NCI-H1436 treated with DMSO at 0.1 percent for 48 hours (cell line): Measurements from ENCODE around the gene PNLDC1.

ENCODE experiments used
- DNase-seq: peaks from one replicate; lab custom pipeline; 2025; lab: John Stamatoyannopoulos, UW

The PNLDC1 gene, protein sequence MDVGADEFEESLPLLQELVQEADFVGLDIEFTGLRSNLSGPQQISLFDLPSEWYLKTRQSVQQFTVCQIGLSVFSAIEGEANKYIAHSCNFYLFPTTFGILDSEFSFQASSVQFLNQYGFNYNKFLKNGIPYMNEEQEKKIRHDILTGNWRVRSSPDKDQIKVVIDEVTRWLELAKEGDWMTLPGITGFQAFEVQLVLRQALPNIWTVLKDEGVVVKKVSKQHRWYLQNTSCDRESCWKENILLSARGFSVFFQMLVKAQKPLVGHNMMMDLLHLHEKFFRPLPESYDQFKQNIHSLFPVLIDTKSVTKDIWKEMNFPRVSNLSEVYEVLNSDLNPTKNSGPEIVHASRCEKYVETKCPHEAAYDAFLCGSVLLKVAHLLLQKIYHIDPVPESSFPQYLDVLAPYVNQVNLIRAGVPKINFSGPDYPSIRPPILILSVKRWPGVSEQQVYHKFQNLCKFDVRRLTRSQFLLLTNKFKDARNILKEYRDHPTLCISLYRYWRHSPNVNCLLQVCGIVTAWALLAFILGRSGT

DNA sequence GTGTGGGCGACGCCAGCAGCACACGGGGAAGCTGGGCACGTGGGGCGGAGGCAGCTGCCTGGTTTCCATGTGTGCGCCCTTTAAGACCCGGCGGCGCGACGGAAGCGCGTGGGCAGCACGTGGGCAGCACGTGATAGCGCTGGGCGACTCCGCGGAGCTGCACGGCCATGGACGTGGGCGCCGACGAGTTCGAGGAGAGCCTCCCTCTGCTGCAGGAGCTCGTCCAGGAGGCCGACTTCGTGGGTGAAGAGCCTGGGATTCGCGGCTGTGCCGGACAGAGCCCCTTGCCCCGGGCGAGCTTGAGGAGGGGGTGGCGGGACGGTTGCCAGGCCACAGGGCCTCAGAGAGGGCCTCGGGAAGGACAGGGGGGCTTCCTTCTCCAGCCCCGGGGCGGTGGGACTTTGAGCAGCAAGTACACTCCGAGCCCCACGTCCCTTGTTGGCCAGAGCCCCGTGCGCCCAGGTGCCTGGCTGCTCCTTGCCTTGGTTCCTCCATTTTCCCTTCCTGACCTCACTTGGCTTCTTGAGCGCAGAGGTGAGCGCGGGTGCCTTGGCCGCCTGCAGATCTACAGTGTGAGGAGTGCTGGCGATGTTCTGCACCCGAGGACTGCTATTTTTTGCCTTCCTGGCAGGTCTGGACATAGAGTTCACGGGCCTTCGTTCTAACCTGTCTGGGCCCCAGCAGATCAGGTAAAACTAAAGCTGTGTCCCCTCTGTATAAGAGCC, at the start of gene PNLDC1:
PNLDC1 (plus strand) TSS at position 136 of the 725 bp plus-strand sequence; CDS start at position 168, 32 bp downstream.
- DNase-seq: no peak

DNA sequence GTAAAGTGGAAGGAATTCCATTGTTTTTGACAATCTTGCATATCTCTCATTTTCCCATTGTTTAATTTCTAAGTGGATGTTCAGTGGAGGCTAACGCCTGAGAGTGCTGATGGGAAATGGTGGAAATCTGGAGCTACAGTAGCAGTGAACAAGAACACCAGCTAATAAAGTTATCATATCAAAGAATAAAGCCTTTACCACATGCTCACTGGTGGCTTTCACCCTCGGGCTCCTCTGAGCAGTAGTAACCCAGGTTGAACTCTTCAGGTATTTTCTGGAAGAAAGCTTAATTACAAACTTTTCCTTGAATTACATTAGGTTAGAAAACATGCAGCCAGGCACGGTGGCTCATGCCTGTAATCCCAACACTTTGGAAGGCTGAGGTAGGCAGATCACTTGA, 48.6 kb upstream of the PNLDC1 start:
- no peak for DNase-seq

DNA sequence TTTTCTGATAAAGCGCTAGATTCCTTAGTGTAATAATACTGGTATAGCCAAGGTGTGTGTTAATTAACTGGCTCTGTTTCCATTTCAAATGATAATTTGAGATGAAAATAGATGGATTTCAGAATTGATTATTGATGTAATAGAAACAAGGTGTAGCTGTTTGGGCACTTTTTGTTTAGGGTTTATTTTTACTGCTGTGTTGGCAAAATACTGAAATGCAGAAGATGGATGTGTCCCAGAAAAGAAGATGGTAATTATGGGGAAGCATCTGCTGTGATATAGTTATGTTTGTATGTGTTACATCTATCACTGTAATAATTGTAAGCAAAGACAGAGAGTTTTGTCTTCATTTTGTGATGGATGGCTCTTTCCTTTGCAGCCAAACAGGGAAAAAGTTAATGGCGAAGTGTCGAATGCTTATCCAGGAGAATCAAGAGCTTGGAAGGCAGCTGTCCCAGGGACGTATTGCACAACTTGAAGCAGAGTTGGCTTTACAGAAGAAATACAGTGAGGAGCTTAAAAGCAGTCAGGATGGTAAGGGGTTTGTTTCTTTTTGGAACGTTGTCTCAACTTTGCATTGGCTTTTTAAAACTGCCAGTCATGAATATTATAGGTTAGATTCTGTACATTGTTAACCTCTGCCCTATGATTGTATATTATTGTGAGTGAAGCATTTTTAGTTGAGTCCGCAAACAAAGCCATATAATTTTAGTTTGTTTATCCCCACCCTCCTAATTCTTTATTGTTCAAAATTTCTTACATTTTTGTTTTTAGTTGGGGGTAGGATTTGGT, 46.8 kb upstream of the PNLDC1 start:
- DNase-seq: no peak

DNA sequence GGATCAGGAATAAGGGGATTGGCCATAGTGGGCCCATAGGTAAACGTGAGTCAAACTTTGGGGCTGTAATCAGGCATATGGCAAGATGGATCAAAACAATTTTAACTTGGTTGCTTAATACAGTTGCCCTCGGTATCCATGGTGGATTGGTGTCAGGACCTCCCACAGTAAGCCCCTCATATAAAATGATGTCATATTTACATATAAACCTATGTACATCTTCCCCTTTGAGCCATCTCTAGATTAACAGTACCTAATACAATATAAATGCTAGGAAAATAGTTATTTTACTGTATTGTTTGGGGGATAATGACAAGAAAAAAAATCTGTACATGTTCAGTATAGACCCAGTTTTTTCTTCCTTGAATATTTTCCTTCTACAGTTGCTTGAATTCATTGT, 45.7 kb upstream of the PNLDC1 start:
- DNase-seq: no peak

DNA sequence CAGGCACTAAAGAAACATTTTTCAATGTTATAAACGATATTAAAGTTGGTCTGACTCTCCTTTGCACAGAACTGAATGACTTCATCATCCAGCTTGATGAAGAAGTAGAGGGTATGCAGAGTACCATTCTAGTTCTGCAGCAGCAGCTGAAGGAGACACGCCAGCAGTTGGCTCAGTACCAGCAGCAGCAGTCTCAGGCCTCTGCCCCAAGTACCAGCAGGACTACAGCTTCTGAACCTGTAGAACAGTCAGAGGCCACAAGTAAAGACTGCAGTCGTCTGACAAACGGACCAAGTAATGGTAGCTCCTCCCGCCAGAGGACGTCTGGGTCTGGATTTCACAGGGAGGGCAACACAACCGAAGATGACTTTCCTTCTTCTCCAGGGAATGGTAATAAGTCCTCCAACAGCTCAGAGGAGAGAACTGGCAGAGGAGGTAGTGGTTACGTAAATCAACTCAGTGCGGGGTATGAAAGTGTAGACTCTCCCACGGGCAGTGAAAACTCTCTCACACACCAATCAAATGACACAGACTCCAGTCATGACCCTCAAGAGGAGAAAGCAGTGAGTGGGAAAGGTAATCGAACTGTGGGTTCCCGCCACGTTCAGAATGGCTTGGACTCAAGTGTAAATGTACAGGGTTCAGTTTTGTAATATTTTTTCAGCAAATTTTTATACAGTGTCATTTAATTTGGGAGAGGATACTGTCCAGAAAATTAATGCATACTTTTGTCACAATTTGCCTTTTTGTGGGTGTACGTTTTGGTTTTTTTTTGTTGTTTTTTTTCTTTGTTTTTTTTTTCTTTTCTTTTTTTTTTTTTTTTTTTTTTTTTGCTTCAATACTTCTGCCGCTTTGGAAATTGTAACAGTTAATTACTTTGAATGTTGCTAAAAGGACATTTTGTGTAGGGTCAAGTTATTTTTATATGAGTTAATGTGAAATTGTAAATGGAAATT, 44.8 kb upstream of the PNLDC1 start:
- DNase-seq: no peak

DNA sequence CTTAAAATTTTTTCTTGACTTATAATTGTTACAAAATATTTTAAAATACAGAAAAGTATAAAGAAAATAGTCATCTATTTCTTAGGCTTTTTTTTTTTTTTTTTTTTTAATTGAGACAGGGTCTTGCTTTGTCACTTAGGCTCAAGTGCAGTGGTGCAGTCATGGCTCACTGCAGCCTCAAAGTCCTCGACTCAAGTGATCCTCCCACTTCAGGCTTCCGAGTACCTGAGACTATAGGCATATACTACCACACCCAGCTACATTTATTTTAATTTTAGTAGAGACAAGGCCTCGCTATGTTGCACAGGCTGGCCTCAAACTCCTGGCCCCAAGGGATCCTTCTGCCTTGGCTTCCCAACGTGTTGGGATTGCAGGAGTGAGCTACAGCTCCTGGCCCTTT, 43.6 kb upstream of the PNLDC1 start:
- DNase-seq: no peak

DNA sequence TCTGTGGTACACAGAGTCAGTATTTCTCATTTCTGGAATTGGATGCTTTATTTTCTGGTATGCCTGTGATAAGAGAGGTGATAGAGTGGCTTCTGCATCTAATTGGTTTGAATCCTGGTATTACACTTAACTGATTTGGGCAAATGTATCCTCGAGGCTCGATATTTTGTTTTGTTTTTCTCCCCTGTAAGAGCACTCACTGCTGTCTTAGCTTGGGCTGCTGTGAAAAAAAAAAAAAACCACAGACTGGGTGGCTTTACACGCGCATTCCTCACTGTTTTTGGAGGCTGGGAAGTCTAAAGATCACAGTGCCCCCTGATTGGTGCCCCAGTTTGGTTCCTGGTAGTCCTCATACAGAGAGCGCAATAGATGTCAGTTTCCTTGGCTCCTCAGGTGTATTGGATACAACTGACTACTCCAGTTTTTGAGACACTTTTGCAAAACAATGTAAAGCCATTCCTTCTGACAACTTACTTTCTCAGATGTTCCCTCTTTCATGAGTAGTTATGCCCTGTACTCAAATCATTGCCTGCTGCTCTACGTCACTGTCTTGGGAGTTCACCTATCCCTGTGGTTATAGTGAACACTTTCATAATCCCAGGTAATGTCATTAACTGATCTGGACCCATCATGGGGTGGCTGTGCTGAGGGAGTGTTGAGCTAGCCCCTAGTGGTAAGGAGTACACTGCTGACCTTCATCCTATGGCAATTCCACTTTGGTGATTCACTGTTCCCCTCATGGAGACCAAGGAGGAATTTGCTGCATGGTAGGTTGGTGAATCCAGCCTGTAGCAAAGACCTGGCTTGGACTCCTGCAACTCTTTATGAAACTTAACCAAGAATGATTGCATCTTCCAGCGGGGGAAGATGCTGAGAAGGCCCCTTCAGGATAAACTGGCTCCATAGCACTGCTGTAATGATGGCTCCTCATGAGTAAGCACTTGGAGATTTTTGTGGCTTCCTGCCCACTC, 41.8 kb upstream of the PNLDC1 start:
- DNase-seq: no peak

DNA sequence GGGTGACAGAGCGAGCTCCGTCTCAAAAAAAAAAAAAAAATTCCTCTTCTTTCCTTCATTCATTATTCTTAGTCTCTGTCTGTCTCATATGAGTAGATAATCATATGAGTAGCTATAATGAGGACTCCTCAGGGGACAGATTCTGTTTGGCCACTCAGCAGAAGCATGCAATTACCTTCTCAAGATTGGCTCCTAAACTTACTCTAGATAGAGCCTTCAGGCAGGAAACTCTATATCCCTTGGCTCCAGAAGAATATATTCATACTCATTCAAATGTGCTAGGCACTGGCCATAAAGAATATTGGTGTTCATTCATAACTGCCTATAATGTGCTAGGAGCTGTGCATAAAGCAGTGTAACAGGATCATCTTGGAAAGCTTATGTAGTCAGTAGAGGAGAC, 40.4 kb upstream of the PNLDC1 start:
- no peak for DNase-seq

DNA sequence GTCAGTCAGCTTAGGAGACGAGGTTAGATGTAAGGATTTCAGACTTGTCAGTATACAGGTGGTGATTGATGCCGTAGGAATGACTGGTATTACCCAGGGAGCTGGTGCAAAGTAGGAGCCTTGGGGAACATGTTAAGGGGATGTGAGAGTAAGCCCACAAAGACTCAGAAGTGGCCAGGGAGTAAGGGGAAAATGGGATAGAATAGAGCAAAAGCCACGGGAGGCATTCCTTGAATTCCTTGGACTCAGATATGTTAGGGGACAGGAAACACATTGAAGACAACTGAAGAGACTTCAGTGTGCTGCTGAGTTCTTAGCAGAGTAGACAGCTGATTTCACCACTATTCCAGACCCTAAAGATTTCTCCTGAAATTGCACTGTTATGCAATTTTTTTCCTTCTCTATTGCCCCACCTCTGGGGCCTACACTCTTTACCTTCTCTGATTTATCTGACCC, 39.4 kb upstream of the PNLDC1 start:
- no peak for DNase-seq

DNA sequence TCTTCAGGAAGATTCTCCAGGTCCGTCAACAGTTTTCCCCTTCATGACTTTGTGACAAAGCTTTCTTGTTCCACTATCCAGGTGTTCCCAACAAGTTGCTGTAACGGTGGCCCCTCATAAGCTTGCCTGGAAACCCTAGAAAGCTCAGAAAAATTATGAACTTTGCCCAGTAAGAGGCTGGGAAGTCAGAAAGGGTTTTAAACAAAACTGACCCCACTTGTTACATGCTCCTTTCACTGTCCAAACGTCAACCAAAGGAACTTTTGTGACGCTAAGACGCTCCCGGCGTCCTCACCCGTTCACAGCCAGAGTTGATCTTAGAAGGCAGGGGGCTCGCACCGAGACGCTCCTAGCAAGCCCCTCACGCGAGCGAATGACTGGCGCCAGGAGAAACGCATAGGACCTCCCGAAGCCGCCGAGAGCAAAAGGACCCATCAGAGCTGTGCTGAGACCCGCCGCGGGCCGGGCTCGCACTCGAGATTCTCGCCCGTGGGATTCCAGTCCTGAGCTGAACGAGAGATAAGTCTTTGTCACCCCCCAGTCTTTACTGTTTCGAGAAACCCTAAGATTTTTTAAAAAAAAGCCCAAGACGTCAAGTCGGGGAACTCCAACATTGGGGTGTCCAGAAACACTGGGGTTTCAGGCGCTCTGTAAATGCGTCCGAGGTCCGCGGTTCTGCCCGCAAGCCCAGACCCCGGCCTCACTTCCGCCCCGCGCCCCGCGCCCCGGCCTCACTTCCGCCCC, 38.8 kb upstream of the PNLDC1 start:
- no peak for DNase-seq

DNA sequence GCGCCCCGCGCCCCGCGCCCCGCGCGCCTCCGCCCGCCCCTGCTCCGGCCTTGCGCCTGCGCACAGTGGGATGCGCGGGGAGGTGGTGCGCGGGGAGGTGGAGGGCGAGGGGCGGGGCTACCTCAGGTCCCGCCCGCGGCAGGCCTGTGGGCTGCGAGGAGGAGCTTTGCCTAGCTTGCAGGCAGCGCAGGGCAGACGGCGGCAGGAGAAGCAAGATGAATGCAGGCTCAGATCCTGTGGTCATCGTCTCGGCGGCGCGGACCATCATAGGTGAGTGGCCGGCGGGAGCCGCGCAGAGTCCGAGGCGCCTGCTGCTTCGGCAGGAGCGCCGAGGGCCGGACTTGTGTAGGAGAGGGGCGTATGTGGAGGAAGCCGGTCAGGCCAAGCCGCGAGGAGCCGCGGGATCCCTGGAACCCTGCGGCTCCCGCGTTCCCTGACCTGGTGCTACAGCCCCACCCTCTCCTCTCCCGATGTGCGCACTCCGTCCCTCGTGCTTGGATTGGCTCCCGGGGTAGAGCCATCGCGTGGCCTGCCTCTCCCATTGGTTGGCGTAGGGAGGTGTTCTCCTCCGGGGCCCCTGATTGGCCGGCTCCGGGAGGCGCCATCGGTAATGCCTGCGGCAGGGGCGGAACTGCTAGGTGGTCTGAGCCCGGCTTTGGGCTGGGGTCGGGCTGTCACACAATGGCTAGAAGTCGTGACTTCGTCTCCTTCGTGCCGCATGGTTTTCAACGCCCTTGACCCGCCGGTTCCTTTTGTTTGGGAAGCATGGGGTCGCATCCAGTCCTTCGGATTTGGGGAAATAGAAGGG, 38.0 kb upstream of the PNLDC1 start, which contains the start of gene ACAT2:
ACAT2 (plus strand) TSS at position 173 of the 808 bp plus-strand sequence; CDS start at position 216, 43 bp downstream.
- DNase-seq: peak; percentile 59

DNA sequence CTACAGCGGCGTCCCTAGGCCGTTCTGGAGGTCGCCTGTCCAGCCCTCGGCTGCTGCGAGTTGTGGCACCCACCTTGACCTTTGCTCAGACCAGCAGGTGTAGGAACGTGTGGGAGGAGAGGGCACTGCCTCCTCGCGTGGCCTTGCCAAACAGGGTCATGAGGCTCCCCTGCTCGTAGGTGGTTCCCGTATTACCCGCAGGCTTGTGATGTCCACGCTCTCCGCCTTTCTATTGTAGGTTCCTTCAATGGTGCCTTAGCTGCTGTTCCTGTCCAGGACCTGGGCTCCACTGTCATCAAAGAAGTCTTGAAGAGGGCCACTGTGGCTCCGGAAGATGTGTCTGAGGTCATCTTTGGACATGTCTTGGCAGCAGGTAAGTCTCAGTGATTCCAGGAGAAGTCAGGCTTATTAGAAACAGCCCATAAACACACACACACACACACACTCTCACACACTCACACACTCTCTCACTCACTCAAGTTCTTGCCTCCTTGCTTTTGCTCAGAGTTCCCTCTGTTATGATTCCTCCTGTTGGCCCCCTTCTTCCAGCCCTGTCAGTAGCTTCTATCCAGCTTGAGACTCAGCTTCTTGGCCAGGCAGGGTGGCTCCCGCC, 37.3 kb upstream of the PNLDC1 start:
- DNase-seq: no peak

DNA sequence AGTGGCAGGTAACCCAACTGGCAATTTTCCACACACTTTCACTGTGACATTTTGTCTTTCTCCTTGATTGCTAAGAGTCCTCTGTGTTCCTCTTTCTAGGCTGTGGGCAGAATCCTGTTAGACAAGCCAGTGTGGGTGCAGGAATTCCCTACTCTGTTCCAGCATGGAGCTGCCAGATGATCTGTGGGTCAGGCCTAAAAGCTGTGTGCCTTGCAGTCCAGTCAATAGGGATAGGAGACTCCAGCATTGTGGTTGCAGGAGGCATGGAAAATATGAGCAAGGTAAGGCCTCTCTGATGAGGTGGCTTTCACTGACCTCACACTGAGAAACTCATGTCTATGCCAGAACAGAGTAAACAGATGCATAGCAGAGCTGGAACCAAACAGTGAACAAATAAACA, 33.2 kb upstream of the PNLDC1 start:
- DNase-seq: no peak

DNA sequence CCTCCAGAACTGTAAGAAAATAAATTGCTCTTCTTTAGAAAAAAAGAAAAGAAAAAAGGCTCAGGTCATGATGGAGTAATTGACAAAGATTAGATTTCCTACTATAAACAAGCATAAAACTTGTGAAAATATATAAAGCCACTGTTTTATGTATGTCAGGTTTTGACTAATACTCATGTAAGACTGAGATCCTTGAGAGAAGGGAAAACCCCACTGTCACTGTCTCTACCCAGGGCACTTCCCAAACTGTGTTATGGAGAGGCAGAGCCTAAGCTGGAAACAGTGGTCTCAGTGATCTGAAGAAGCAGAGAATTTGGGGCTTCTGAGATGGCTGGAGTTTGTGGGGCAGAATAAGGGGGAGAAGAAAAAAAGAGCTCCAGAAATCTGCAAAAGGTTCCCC, 30.6 kb upstream of the PNLDC1 start:
- no peak for DNase-seq

DNA sequence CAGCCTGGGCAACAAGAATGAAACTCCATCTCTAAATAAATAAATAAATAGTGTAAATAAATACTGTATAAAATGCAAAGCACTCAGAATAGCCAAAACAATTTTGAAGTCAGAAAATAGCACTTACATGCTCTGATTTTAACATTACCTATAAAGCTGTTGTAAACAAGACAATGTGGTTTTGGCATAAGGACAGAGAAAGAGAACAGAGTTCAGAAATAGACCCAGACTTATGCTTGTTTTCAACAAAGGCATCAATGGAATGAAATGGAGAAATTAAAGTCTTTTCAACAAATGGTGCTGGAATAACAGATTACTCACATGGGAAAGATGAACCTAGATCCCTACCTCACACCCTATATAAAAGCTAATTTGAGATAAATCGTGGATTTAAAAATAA, 27.9 kb upstream of the PNLDC1 start:
- DNase-seq: no peak

DNA sequence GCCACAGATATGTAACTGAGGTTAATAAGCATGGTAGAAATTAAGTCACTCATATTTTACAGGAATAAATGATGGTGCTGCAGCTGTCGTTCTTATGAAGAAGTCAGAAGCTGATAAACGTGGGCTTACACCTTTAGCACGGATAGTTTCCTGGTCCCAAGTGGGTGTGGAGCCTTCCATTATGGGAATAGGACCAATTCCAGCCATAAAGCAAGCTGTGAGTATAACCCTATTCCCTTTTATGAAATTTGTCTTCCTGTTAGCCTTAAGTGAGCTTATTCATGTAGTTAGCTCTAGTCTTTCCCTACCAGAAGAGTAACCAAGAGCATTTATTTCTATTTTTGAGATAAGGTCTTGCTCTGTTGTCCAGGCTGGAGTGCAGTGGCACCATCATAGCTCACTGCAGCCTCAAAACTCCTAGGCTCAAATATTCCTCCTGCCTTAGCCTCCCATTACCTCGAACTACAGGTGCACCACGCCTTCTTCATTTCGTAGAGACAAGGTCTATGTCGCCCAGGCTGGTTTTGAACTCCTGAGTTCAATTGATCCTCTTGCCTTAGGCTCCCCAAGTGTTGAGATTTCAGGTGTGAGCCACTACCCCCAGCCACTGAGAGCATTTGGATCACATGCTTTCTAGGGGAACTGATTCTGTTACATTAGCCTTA, 22.7 kb upstream of the PNLDC1 start:
- no peak for DNase-seq

DNA sequence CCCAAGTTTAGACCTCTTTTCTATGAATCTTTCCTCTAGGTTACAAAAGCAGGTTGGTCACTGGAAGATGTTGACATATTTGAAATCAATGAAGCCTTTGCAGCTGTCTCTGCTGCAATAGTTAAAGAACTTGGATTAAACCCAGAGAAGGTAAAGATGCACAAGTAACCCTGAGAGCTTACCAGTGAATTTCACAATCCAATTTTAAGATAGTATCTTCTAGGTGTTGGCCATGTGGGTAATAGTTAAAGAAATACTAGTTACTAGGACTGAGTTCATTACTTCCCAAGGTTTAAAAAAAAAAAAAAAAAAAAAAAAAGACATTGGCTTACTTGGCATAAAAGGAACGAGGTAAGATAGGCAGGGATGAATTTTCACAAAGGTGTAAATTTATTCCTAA, 21.9 kb upstream of the PNLDC1 start:
- DNase-seq: no peak
